GM19468 (cell line): ENCODE data around the gene TBC1D23.
A peak's percentile ranks its signal among the peaks of the same experiment; 100 is the strongest.
"Not testable (repeated sequence)": the region's sequence is repeated elsewhere in the genome, so short reads cannot be mapped to it uniquely, and the experiment has no call there.

ENCODE experiments used
- ATAC-seq: cut with Tn5 transposase; IDR thresholded peaks from one replicate; pipeline ENCODE4 v1.9.1; 2021; ENCODE audit warnings: mild to moderate bottlenecking, moderate library complexity, moderate number of reproducible peaks; ENCODE audit not compliant: unreplicated experiment; ENCODE audit errors: extremely low read depth

Gene TBC1D23

GRCh38 chr3:100289339-100289738 is 28.5 kb downstream of the TBC1D23 start:
- ATAC-seq = no peak

GRCh38 chr3:100295089-100295488 is 34.3 kb downstream of the TBC1D23 start:
- no peak for ATAC-seq

GRCh38 chr3:100297784-100298183 is 37.0 kb downstream of the TBC1D23 start:
- ATAC-seq = no peak

GRCh38 chr3:100299016-100299415 is 38.2 kb downstream of the TBC1D23 start:
- ATAC-seq = no peak

GRCh38 chr3:100306695-100307094 is 45.9 kb downstream of the TBC1D23 start:
- no peak for ATAC-seq

- ATAC-seq = no peak
Measured at GRCh38 chr3:100310355-100310965, 49.7 kb downstream of the TBC1D23 start.

- no peak for ATAC-seq
Measured at GRCh38 chr3:100311011-100311410, 50.2 kb downstream of the TBC1D23 start.

GRCh38 chr3:100316641-100317069 is 55.9 kb downstream of the TBC1D23 start:
- no peak for ATAC-seq

GRCh38 chr3:100317912-100318311 is 57.1 kb downstream of the TBC1D23 start:
- no peak for ATAC-seq

GRCh38 chr3:100319951-100320350 is 59.2 kb downstream of the TBC1D23 start:
- no peak for ATAC-seq

GRCh38 chr3:100324044-100324443 is 63.3 kb downstream of the TBC1D23 start:
- ATAC-seq = no peak

- no peak for ATAC-seq
Measured at GRCh38 chr3:100325827-100326226, 65.0 kb downstream of the TBC1D23 start.

GRCh38 chr3:100327377-100327776 is 66.6 kb downstream of the TBC1D23 start:
- not testable (repeated sequence) for ATAC-seq

- ATAC-seq = no peak
Measured at GRCh38 chr3:100329800-100330489, 69.2 kb downstream of the TBC1D23 start.

GRCh38 chr3:100330651-100331050 is 69.9 kb downstream of the TBC1D23 start:
- ATAC-seq = no peak

- no peak for ATAC-seq
Measured at GRCh38 chr3:100331660-100332059, 70.9 kb downstream of the TBC1D23 start.

GRCh38 chr3:100333051-100333450 is 72.3 kb downstream of the TBC1D23 start:
- ATAC-seq = no peak

- ATAC-seq = no peak
Measured at GRCh38 chr3:100333970-100334487, 73.2 kb downstream of the TBC1D23 start.

GRCh38 chr3:100334488-100335351 is 73.9 kb downstream of the TBC1D23 start, which contains the start of gene NIT2:
NIT2 (plus strand) TSS chr3:100334757; CDS start chr3:100334792, 35 bp downstream.
- peak; percentile 95 for ATAC-seq

GRCh38 chr3:100335434-100335833 is 74.6 kb downstream of the TBC1D23 start:
- ATAC-seq = no peak

GRCh38 chr3:100336229-100336628 is 75.4 kb downstream of the TBC1D23 start:
- not testable (repeated sequence) for ATAC-seq
